Stimulated activated naive B cell treated with anti-CD40 and anti-IgM and Interleukin-4, amounts not matched to agents 10 μg/mL and 1 μg/mL and 100 μg/mL, for 72 hours (primary cell): ENCODE data around the gene TTC21A.

ENCODE experiments used
- ATAC-seq, 2 donors: fragments of 150-1000 bp; cut with Tn5 transposase; replicated peaks; 2 replicates each; pipeline ENCODE4 v1.10.0; 2021; ENCODE audit warnings: moderate library complexity in 1 of 2
- DNase-seq: peaks from one replicate; pipeline ENCODE4 v3.0.0; 2021
- H3K27ac Mint-ChIP-seq: one replicate; pipeline ENCODE4 v1.8.0; 2022; ENCODE audit warnings: mild to moderate bottlenecking, mixed read lengths
- H3K27me3 Mint-ChIP-seq, 2 donors: one replicate each; pipeline ENCODE4 v1.8.0; 2022; ENCODE audit warnings: mixed read lengths in 2 of 2
- H3K36me3 Mint-ChIP-seq, 2 donors: one replicate each; pipeline ENCODE4 v1.8.0; 2022; ENCODE audit warnings: mixed read lengths in 2 of 2, mild to moderate bottlenecking in 1 of 2
- H3K4me1 Mint-ChIP-seq, 2 donors: one replicate each; pipeline ENCODE4 v1.8.0; 2022; ENCODE audit warnings: mixed read lengths in 2 of 2, mild to moderate bottlenecking in 1 of 2
- H3K4me3 Mint-ChIP-seq, 2 donors: one replicate each; pipeline ENCODE4 v1.8.0; 2022; ENCODE audit warnings: mild to moderate bottlenecking in 2 of 2, mixed read lengths in 2 of 2, moderate library complexity in 1 of 2
- H3K9me3 Mint-ChIP-seq, 2 donors: one replicate each; pipeline ENCODE4 v1.8.0; 2022; ENCODE audit warnings: mixed read lengths in 2 of 2, mild to moderate bottlenecking in 1 of 2

Gene TTC21A

GRCh38 chr3:39130693-39131265, 23.3 kb downstream of the TTC21A start:
- no peaks in the 10 kb centered on the region for H3K27me3 Mint-ChIP-seq
- H3K9me3 Mint-ChIP-seq: no peaks in the 10 kb centered on the region
- peak overlapping the region; percentile 79 for H3K27ac Mint-ChIP-seq
- ATAC-seq (no peak), DNase-seq (no peak)
- H3K4me3 Mint-ChIP-seq: no peak overlapping the region
- H3K4me1 Mint-ChIP-seq: peaks cover 38 to 39% of the 10 kb centered on the region in 2 donors
- peaks cover 4 to 6% of the 10 kb centered on the region in 2 donors for H3K36me3 Mint-ChIP-seq

- H3K36me3 Mint-ChIP-seq: peaks cover 5 to 10% of the 10 kb centered on the region in 2 donors
- peaks cover 22 to 23% of the 10 kb centered on the region in 2 donors for H3K4me1 Mint-ChIP-seq
- H3K27ac Mint-ChIP-seq: no peak overlapping the region
- H3K27me3 Mint-ChIP-seq: no peaks in the 10 kb centered on the region
- DNase-seq: no peak
- no peak for ATAC-seq
- H3K4me3 Mint-ChIP-seq: no peak overlapping the region
- no peaks in the 10 kb centered on the region for H3K9me3 Mint-ChIP-seq
Observed at GRCh38 chr3:39132096-39133092, 24.9 kb downstream of the TTC21A start.

- H3K27ac Mint-ChIP-seq: no peak overlapping the region
- peaks cover 9 to 14% of the 10 kb centered on the region in 2 donors for H3K36me3 Mint-ChIP-seq
- peaks cover 17 to 22% of the 10 kb centered on the region in 2 donors for H3K4me1 Mint-ChIP-seq
- ATAC-seq (no peak), DNase-seq (no peak)
- no peak overlapping the region for H3K4me3 Mint-ChIP-seq
- no peaks in the 10 kb centered on the region for H3K9me3 Mint-ChIP-seq
- H3K27me3 Mint-ChIP-seq: no peaks in the 10 kb centered on the region
Observed at GRCh38 chr3:39133093-39133490, 25.6 kb downstream of the TTC21A start.

GRCh38 chr3:39133822-39134221, 26.3 kb downstream of the TTC21A start:
- Mint-ChIP-seq H3K4me3 (no peak overlapping the region), H3K4me1 (peaks cover 19 to 23% of the 10 kb centered on the region in 2 donors), H3K27ac (no peak overlapping the region), H3K9me3 (no peaks in the 10 kb centered on the region), H3K27me3 (no peaks in the 10 kb centered on the region), H3K36me3 (peaks cover 9 to 18% of the 10 kb centered on the region in 2 donors)
- ATAC-seq: peak in 1 of 2 donors; percentile 54
- no peak for DNase-seq

GRCh38 chr3:39134305-39134704, 26.8 kb downstream of the TTC21A start:
- peak in 1 of 2 donors; percentile 13 for ATAC-seq
- Mint-ChIP-seq H3K4me3 (no peak overlapping the region), H3K27me3 (no peaks in the 10 kb centered on the region), H3K4me1 (peaks cover 22 to 28% of the 10 kb centered on the region in 2 donors), H3K36me3 (peaks cover 9 to 20% of the 10 kb centered on the region in 2 donors), H3K9me3 (no peaks in the 10 kb centered on the region), H3K27ac (no peak overlapping the region)
- no peak for DNase-seq

- no peaks in the 10 kb centered on the region for H3K9me3 Mint-ChIP-seq
Observed at GRCh38 chr3:39135170-39135805, 27.8 kb downstream of the TTC21A start.

GRCh38 chr3:39136533-39137434, 29.3 kb downstream of the TTC21A start:
- Mint-ChIP-seq H3K27ac (peak overlapping the region; percentile 20), H3K27me3 (no peaks in the 10 kb centered on the region), H3K36me3 (peaks cover 5 to 33% of the 10 kb centered on the region in 2 donors), H3K9me3 (no peaks in the 10 kb centered on the region), H3K4me1 (peaks cover 35 to 47% of the 10 kb centered on the region in 2 donors), H3K4me3 (no peak overlapping the region)
- DNase-seq (no peak), ATAC-seq (no peak)

More at GRCh38 chr3:39135170-39135805, 27.8 kb downstream of the TTC21A start:
- H3K4me1 Mint-ChIP-seq: peaks cover 26 to 32% of the 10 kb centered on the region in 2 donors
- no peak overlapping the region for H3K27ac Mint-ChIP-seq
- H3K36me3 Mint-ChIP-seq: peaks cover 5 to 22% of the 10 kb centered on the region in 2 donors
- DNase-seq: no peak
- ATAC-seq: no peak
- no peaks in the 10 kb centered on the region for H3K27me3 Mint-ChIP-seq
- no peak overlapping the region for H3K4me3 Mint-ChIP-seq

GRCh38 chr3:39137435-39137936, 30.0 kb downstream of the TTC21A start:
- Mint-ChIP-seq H3K36me3 (peaks cover 5 to 37% of the 10 kb centered on the region in 2 donors), H3K27me3 (no peaks in the 10 kb centered on the region), H3K9me3 (no peaks in the 10 kb centered on the region), H3K27ac (no peak overlapping the region), H3K4me3 (no peak overlapping the region), H3K4me1 (peaks cover 38 to 54% of the 10 kb centered on the region in 2 donors)
- DNase-seq: no peak
- ATAC-seq: no peak

- Mint-ChIP-seq H3K4me1 (peaks cover 41 to 61% of the 10 kb centered on the region in 2 donors), H3K36me3 (peaks cover 11 to 42% of the 10 kb centered on the region in 2 donors), H3K27me3 (no peaks in the 10 kb centered on the region), H3K27ac (no peak overlapping the region), H3K9me3 (no peaks in the 10 kb centered on the region), H3K4me3 (peak overlapping the region in 1 of 2 donors; percentile 14)
- DNase-seq (no peak), ATAC-seq (peak in 1 of 2 donors; percentile 15)
Observed at GRCh38 chr3:39137991-39138803, 30.7 kb downstream of the TTC21A start.

GRCh38 chr3:39138804-39139415, 31.4 kb downstream of the TTC21A start:
- H3K9me3 Mint-ChIP-seq: no peaks in the 10 kb centered on the region
- ATAC-seq (peak; percentile 74 to 75), DNase-seq (no peak)
- H3K27ac Mint-ChIP-seq: peak overlapping the region; percentile 79
- H3K4me1 Mint-ChIP-seq: peaks cover 37 to 64% of the 10 kb centered on the region in 2 donors
- H3K36me3 Mint-ChIP-seq: peaks cover 18 to 49% of the 10 kb centered on the region in 2 donors
- peak overlapping the region in 1 of 2 donors; percentile 14 for H3K4me3 Mint-ChIP-seq
- no peaks in the 10 kb centered on the region for H3K27me3 Mint-ChIP-seq

- peak overlapping the region; percentile 62 for H3K27ac Mint-ChIP-seq
- no peak overlapping the region for H3K4me3 Mint-ChIP-seq
- no peak for ATAC-seq
- H3K27me3 Mint-ChIP-seq: no peaks in the 10 kb centered on the region
- H3K36me3 Mint-ChIP-seq: peaks cover 23 to 52% of the 10 kb centered on the region in 2 donors
- peaks cover 35 to 64% of the 10 kb centered on the region in 2 donors for H3K4me1 Mint-ChIP-seq
- no peak for DNase-seq
- H3K9me3 Mint-ChIP-seq: no peaks in the 10 kb centered on the region
Observed at GRCh38 chr3:39139442-39139841, 32.0 kb downstream of the TTC21A start.

- H3K27ac Mint-ChIP-seq: peak overlapping the region; percentile 42
- no peak for ATAC-seq
- H3K4me1 Mint-ChIP-seq: peaks cover 38 to 69% of the 10 kb centered on the region in 2 donors
- H3K36me3 Mint-ChIP-seq: peaks cover 29 to 58% of the 10 kb centered on the region in 2 donors
- no peaks in the 10 kb centered on the region for H3K27me3 Mint-ChIP-seq
- H3K4me3 Mint-ChIP-seq: no peak overlapping the region
- no peaks in the 10 kb centered on the region for H3K9me3 Mint-ChIP-seq
- no peak for DNase-seq
Observed at GRCh38 chr3:39140341-39140971, 33.0 kb downstream of the TTC21A start.
